WERI-Rb-1 (cell line): Measurements from ENCODE around the gene PLXNA2.

Source experiments
- DNase-seq: peaks from one replicate; pipeline ENCODE4 v3.0.0-alpha.2; 2020
- H3K27ac ChIP-seq: fragments of 250-450 bp; sonication (Bioruptor Pico); 2 replicates; pipeline ENCODE4 v1.5.1; 2020; ENCODE audit warnings: mild to moderate bottlenecking, moderate library complexity
- H3K27me3 ChIP-seq: fragments of 250-450 bp; sonication (Bioruptor Pico); 2 replicates; pipeline ENCODE4 v1.5.1; 2021; ENCODE audit warnings: mild to moderate bottlenecking, low read depth, moderate library complexity; ENCODE audit not compliant: insufficient read depth, severe bottlenecking
- H3K36me3 ChIP-seq: fragments of 250-450 bp; sonication (Bioruptor Pico); 2 replicates; pipeline ENCODE4 v1.5.1; 2020; ENCODE audit warnings: mild to moderate bottlenecking, moderate library complexity
- H3K4me3 ChIP-seq: 2 replicates; pipeline ENCODE4 v1.5.1; 2011; ENCODE audit warnings: low read depth, mild to moderate bottlenecking, control low read depth, low read length
- H3K9me3 ChIP-seq: fragments of 250-450 bp; sonication (Bioruptor Pico); 2 replicates; pipeline ENCODE4 v1.5.1; 2021; ENCODE audit warnings: mild to moderate bottlenecking, moderate library complexity; ENCODE audit not compliant: severe bottlenecking
- CTCF ChIP-seq: IDR thresholded peaks from 2 replicates; pipeline ENCODE4 v1.5.1; 2011; ENCODE audit warnings: low read depth, mild to moderate bottlenecking, control low read depth, inconsistent platforms, low read length

The PLXNA2 gene

GRCh38 chr1:208006258-208006920, 237.8 kb downstream of the PLXNA2 start:
- H3K27me3 ChIP-seq: no peaks in the 10 kb centered on the region
- no peak for TF ChIP-seq CTCF
- no peak overlapping the region for H3K4me3 ChIP-seq
- no peak overlapping the region for H3K27ac ChIP-seq
- H3K36me3 ChIP-seq: no peaks in the 10 kb centered on the region
- peaks cover 7% of the 10 kb centered on the region for H3K9me3 ChIP-seq
- no peak for DNase-seq

GRCh38 chr1:208004851-208005250, 239.3 kb downstream of the PLXNA2 start:
- TF ChIP-seq CTCF: no peak
- no peak overlapping the region for H3K4me3 ChIP-seq
- peaks cover 7% of the 10 kb centered on the region for H3K9me3 ChIP-seq
- H3K36me3 ChIP-seq: no peaks in the 10 kb centered on the region
- no peak overlapping the region for H3K27ac ChIP-seq
- H3K27me3 ChIP-seq: no peaks in the 10 kb centered on the region
- DNase-seq: no peak

GRCh38 chr1:208003241-208003640, 240.9 kb downstream of the PLXNA2 start:
- Histone ChIP-seq H3K4me3 (no peak overlapping the region), H3K27ac (no peak overlapping the region), H3K27me3 (no peaks in the 10 kb centered on the region), H3K9me3 (peaks cover 7% of the 10 kb centered on the region), H3K36me3 (no peaks in the 10 kb centered on the region)
- peak; percentile 13 for DNase-seq
- no peak for TF ChIP-seq CTCF

- peaks cover 7% of the 10 kb centered on the region for H3K9me3 ChIP-seq
- H3K27me3 ChIP-seq: no peaks in the 10 kb centered on the region
- no peak for TF ChIP-seq CTCF
- H3K27ac ChIP-seq: no peak overlapping the region
- peak; percentile 18 for DNase-seq
- H3K36me3 ChIP-seq: no peaks in the 10 kb centered on the region
- no peak overlapping the region for H3K4me3 ChIP-seq
These were observed 241.5 kb downstream of the PLXNA2 start for GRCh38 chr1:208002672-208003071.

- H3K36me3 ChIP-seq: no peaks in the 10 kb centered on the region
- H3K4me3 ChIP-seq: no peak overlapping the region
- DNase-seq: peak; percentile 9
- H3K9me3 ChIP-seq: peaks cover 7% of the 10 kb centered on the region
- H3K27me3 ChIP-seq: no peaks in the 10 kb centered on the region
- no peak overlapping the region for H3K27ac ChIP-seq
- no peak for TF ChIP-seq CTCF
These were observed 242.1 kb downstream of the PLXNA2 start for GRCh38 chr1:208002078-208002477.

GRCh38 chr1:208000504-208000903, 243.7 kb downstream of the PLXNA2 start:
- Histone ChIP-seq H3K27me3 (no peaks in the 10 kb centered on the region), H3K4me3 (no peak overlapping the region), H3K27ac (no peak overlapping the region), H3K36me3 (no peaks in the 10 kb centered on the region), H3K9me3 (no peaks in the 10 kb centered on the region)
- no peak for DNase-seq
- TF ChIP-seq CTCF: no peak
